Neural cell (in vitro differentiated cells): Measurements from ENCODE around the gene GNG14. TPM values are rescaled to one million over a fixed set of nuclear protein-coding genes. Genes with fewer than 3 reads are reported as not detected.

ENCODE experiments used
- H2AFZ ChIP-seq: fragments of 200-600, 300-800 bp; sonication (generic), shearing (Covaris generic); 2 replicates; pipeline ENCODE4 v1.6.0; 2014; ENCODE audit warnings: low read depth, mild to moderate bottlenecking, antibody characterized with exemption, low read length, moderate library complexity
- H3F3A ChIP-seq: fragments of 200-600 bp; shearing (Covaris generic); 2 replicates; pipeline ENCODE4 v1.6.1; 2016; ENCODE audit warnings: mild to moderate bottlenecking, moderate library complexity, mixed read lengths, antibody characterized with exemption, low read length; ENCODE audit not compliant: insufficient read depth, poor library complexity, severe bottlenecking
- H3K27ac ChIP-seq: fragments of 200-600, 300-800 bp; sonication (generic), shearing (Covaris generic); 2 replicates; pipeline ENCODE4 v1.5.1; 2014; ENCODE audit warnings: mild to moderate bottlenecking, low read length, moderate library complexity
- H3K27me3 ChIP-seq: fragments of 300-800, 200-600 bp; sonication (generic), shearing (Covaris generic); 2 replicates; pipeline ENCODE4 v1.6.0; 2014; ENCODE audit warnings: mild to moderate bottlenecking, low read depth, low read length, moderate library complexity; ENCODE audit not compliant: insufficient read depth
- H3K36me3 ChIP-seq: fragments of 300-800, 200-600 bp; sonication (generic), shearing (Covaris generic); 2 replicates; pipeline ENCODE4 v1.5.1; 2014; ENCODE audit warnings: mild to moderate bottlenecking, antibody characterized with exemption, low read length, moderate library complexity; ENCODE audit not compliant: insufficient read depth
- H3K4me2 ChIP-seq: fragments of 300-800, 200-600 bp; sonication (generic), shearing (Covaris generic); 2 replicates; pipeline ENCODE4 v1.6.0; 2014; ENCODE audit warnings: mild to moderate bottlenecking, low read length
- H3K4me3 ChIP-seq: fragments of 300-800, 200-600 bp; sonication (generic), shearing (Covaris generic); 2 replicates; pipeline ENCODE4 v1.5.1; 2014; ENCODE audit warnings: mild to moderate bottlenecking, low read length, moderate library complexity
- H3K79me2 ChIP-seq: fragments of 200-600 bp; shearing (Covaris generic); replicated peaks from 2 replicates; pipeline ENCODE4 v1.6.0; 2014; ENCODE audit warnings: mild to moderate bottlenecking, low read length, moderate library complexity; ENCODE audit not compliant: insufficient read depth
- H3K9ac ChIP-seq: fragments of 300-800, 200-600 bp; sonication (generic), shearing (Covaris generic); 2 replicates; pipeline ENCODE4 v1.6.1; 2016; ENCODE audit warnings: mild to moderate bottlenecking, low read length, mixed read lengths
- H3K9me2 ChIP-seq: fragments of 200-600 bp; shearing (Covaris generic); 2 replicates; pipeline ENCODE4 v1.6.1; 2016; ENCODE audit warnings: mild to moderate bottlenecking, low read length, mixed read lengths; ENCODE audit not compliant: insufficient read depth
- H3K9me3 ChIP-seq: fragments of 200-600, 300-800 bp; sonication (generic), shearing (Covaris generic); 2 replicates; pipeline ENCODE4 v1.6.1; 2016; ENCODE audit warnings: mild to moderate bottlenecking, mixed run types, low read length, moderate library complexity, mixed read lengths
- H4K20me1 ChIP-seq: fragments of 200-600 bp; shearing (Covaris generic); 2 replicates; pipeline ENCODE4 v1.6.1; 2016; ENCODE audit warnings: mild to moderate bottlenecking, mixed run types; ENCODE audit not compliant: insufficient read depth
- CTCF ChIP-seq: fragments of 450-650 bp; IDR thresholded peaks from 2 replicates; pipeline ENCODE4 v1.5.1; 2014; ENCODE audit warnings: antibody characterized with exemption, mild to moderate bottlenecking, moderate library complexity; ENCODE audit not compliant: poor library complexity, severe bottlenecking
- EP300 ChIP-seq: fragments of 450-650 bp; conservative IDR thresholded peaks from 2 replicates; pipeline ENCODE4 v1.6.1; 2014; ENCODE audit warnings: antibody characterized with exemption, mild to moderate bottlenecking, moderate library complexity; ENCODE audit not compliant: poor library complexity, severe bottlenecking
- EZH2 ChIP-seq: fragments of 200-600, 300-800 bp; shearing (Covaris generic), sonication (generic); IDR thresholded peaks from 2 replicates; pipeline ENCODE4 v1.6.1; 2014; ENCODE audit warnings: antibody characterized with exemption, low read length, borderline replicate concordance, mild to moderate bottlenecking; ENCODE audit not compliant: insufficient read depth, poor library complexity, severe bottlenecking
- MXI1 ChIP-seq: fragments of 450-650 bp; conservative IDR thresholded peaks from 2 replicates; pipeline ENCODE4 v1.6.1; 2014; ENCODE audit warnings: antibody characterized with exemption, mild to moderate bottlenecking; ENCODE audit not compliant: poor library complexity, severe bottlenecking
- POLR2AphosphoS5 ChIP-seq: IDR thresholded peaks from 2 replicates; pipeline ENCODE4 v1.6.1; 2012
- RAD21 ChIP-seq: fragments of 450-650 bp; conservative IDR thresholded peaks from 2 replicates; pipeline ENCODE4 v1.6.1; 2014; ENCODE audit warnings: antibody characterized with exemption, mild to moderate bottlenecking, moderate library complexity
- REST ChIP-seq: IDR thresholded peaks from 2 replicates; pipeline ENCODE4 v1.6.1; 2012; ENCODE audit warnings: borderline replicate concordance
- SMC3 ChIP-seq: fragments of 450-650 bp; conservative IDR thresholded peaks from 2 replicates; pipeline ENCODE4 v1.6.1; 2014; ENCODE audit warnings: antibody characterized with exemption, mild to moderate bottlenecking, moderate library complexity; ENCODE audit not compliant: poor library complexity
- TAF1 ChIP-seq: IDR thresholded peaks from 2 replicates; pipeline ENCODE4 v1.6.1; 2012; ENCODE audit warnings: low read depth
- polyA plus RNA-seq: library from polyadenylated mRNA; depleted of rRNA; stranded (reverse); fragments of >200 nt; gene quantifications from 2 replicates; pipeline ENCODE4 v1.2.3, GENCODE V29; 2014

Gene GNG14
- polyA plus RNA-seq, 1 donor from 2014 or later = not detected

- no peaks in the 10 kb centered on the region for H3K36me3 ChIP-seq
- TF ChIP-seq RAD21 (no peak), POLR2AphosphoS5 (no peak), TAF1 (no peak), CTCF (no peak), MXI1 (no peak), REST (no peak), SMC3 (no peak), EZH2 (no peak), EP300 (no peak)
- H3K9me3 ChIP-seq = no peaks in the 10 kb centered on the region
These were observed 5.2 kb downstream of the GNG14 start for GRCh38 chr19:12692960-12693359.

GRCh38 chr19:12694641-12695040, 6.8 kb downstream of the GNG14 start:
- H3K4me3 ChIP-seq = no peak overlapping the region
- H3K9me2 ChIP-seq = no peaks in the 10 kb centered on the region
- H2AFZ ChIP-seq = no peak overlapping the region
- H3K36me3 ChIP-seq = no peaks in the 10 kb centered on the region
- H3K9ac ChIP-seq = no peak overlapping the region
- H3K79me2 ChIP-seq = no peaks in the 10 kb centered on the region
- no peak for TF ChIP-seq SMC3
- TF ChIP-seq MXI1 = no peak
- no peak for TF ChIP-seq RAD21
- no peak for TF ChIP-seq CTCF
- H3K4me2 ChIP-seq = no peak overlapping the region
- peaks cover 5% of the 10 kb centered on the region for H3F3A ChIP-seq
- H3K27ac ChIP-seq = no peak overlapping the region
- no peaks in the 10 kb centered on the region for H4K20me1 ChIP-seq
- no peaks in the 10 kb centered on the region for H3K9me3 ChIP-seq
- no peaks in the 10 kb centered on the region for H3K27me3 ChIP-seq

More at GRCh38 chr19:12692960-12693359, 5.2 kb downstream of the GNG14 start:
- H3K79me2 ChIP-seq = no peaks in the 10 kb centered on the region
- H3F3A ChIP-seq = peaks cover 5% of the 10 kb centered on the region
- H3K4me3 ChIP-seq = no peak overlapping the region
- H3K27me3 ChIP-seq = no peaks in the 10 kb centered on the region
- no peaks in the 10 kb centered on the region for H3K9me2 ChIP-seq
- H3K4me2 ChIP-seq = no peak overlapping the region
- no peak overlapping the region for H3K9ac ChIP-seq
- H2AFZ ChIP-seq = no peak overlapping the region
- no peak overlapping the region for H3K27ac ChIP-seq
- H4K20me1 ChIP-seq = no peaks in the 10 kb centered on the region
